ENCODE results near the gene AHSG.

GRCh38 chr3:186608624-186609215, 4.1 kb upstream of the AHSG start:
- TF ChIP-seq POLR2A (IDR thresholded peaks at IDR 0.05) (no peak), CTCF (IDR thresholded peaks at IDR 0.05) (no peak)
